Measurements from ENCODE around the gene ACTR3C.
A peak's percentile ranks its signal among the peaks of the same experiment; 100 is the strongest.
"Not testable (repeated sequence)": the region's sequence is repeated elsewhere in the genome, so short reads cannot be mapped to it uniquely, and the experiment has no call there.

Gene ACTR3C

DNA sequence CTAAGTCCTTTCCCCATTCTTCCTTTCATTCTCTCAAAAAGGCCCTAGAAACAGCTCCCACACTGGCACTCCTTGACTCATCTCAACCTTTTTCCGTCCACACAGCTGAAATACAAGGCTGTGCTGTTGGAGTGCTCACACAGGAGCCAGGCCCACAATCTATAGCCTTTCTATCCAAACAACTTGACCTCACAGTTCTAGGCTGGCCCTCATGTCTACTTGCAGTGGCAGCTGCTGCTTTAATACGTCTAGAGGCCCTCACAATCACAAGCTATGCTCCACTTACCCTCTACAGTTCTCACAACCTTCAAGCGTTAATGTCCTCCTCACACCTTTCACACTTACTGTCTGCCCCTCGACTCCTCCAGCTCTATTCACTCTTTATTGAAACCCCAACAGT, 12.2 kb downstream of the ACTR3C start:
- DNase-seq, result no peak

DNA sequence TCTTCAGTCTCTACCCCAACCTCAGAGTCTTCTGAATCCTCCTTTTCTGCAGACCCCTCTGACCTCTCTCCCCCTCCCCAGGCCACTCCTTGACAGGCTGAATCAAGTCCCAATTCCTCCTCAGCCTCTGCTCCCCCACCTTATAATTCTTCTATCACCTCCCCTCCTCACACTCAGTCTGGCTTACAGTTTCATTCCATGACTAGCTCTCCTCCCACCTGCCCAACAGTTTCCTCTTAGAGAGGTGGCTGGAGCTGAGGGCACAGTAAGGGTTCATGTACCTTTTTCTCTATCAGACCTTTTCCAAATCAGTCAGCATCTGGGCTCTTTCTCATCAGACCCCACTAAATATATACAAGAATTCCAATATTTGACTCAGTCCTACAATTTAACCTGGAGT, 14.8 kb downstream of the ACTR3C start:
- DNase-seq, result no peak

DNA sequence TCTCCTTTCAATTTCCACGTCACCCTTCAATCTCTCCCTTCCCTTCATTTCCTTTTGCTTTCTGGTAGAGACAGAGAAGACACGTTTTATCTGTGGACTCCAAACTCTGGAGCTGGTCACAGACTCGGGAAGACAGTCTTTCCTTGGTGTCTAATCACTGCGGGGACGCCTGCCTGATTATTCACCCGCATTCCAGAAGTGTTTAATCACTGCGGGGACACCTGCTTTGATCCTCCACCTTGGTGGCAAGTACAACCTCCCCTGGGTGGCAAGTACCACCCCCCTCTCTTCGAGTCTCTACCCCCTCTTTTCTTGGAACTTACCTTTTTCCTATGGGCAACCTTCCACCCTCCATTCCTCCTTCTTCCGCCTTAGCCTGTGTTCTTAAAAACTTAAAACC, 15.4 kb downstream of the ACTR3C start:
- DNase-seq, result no peak

DNA sequence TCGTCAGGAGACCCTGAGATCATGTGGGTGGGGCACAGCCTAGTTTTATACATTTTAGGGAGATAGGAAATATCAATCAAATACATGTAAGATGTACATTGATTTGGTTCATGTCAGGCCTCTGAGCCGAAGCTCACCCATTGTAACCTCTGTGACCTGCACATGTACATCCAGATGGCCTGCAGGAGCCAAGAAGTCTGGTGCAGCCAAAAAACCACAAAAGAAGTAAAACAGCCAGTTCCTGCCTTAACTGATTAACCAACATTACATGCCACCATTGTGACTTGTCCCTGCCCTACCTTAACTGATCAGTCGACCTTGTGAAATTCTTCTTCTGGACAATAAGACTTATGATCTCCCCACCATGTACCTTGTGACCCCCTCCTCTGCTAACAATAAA, 16.2 kb downstream of the ACTR3C start:
- DNase-seq, result no peak

DNA sequence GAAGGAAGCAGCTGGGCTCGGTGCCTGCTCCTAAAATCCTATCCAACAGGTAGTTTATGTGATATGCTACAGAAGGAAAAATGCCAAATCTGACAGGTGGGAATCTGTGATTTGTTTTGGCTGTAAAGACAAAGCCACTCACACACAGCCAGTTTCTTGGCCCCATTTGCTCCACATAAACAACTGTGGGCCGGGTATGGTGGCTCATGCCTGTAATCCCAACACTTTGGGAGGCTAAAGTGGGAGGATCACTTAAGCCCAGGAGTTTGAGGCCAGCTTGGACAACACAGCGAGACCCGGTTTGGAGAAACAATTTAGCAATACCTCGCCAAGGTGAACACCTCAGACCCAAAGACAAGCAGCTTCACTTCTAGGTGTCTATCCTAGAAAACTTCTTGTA, 17.0 kb downstream of the ACTR3C start:
- not testable (repeated sequence) for DNase-seq

DNA sequence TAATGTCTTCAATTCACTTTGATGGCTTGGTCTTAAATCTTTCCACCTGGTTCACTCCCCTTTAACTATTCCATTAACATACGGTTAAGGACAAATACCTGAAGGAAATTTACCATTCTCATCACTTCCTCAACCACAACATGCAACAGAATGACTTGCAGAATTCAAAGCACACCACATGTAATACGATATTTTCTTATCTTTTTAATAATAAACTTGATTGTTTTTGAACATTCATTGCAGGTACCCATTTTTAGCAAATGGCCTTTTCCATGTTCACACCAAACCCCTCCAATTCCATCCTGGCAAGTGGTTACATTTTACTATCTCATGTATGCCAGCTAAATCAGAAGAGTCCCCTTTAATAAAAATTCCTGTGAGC, 17.5 kb downstream of the ACTR3C start:
- not testable (repeated sequence) for DNase-seq

DNA sequence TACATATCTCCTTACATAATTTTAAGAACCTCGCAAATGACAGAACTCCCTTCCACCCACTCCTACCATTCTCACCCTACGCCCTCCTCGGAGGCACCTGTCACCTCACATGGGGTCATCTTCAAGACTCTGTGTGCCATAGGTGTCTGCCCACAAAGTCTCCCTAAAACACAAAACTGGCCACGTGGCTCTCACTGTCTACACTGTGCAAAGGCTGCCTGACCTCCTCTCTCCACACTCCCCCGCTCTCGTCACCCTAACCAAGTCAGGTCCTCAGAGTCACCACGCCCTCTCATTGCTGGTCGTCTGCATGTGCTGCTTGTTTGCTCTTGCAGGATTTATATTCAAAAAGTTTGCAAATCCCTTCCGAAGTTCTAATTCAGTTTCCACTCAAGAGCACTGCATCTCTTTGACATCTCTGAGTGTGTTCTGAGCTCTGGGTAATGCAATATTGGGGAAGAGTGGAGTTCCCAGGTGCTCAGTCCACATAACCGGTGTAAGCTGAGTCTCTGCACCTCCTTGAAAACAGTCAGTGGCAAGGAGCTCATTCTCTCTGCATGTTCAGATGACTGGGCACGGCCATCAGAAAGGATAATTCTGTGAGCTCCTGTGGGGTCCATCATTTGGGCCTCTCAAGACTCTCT, 18.0 kb downstream of the ACTR3C start:
- not testable (repeated sequence) for DNase-seq

DNA sequence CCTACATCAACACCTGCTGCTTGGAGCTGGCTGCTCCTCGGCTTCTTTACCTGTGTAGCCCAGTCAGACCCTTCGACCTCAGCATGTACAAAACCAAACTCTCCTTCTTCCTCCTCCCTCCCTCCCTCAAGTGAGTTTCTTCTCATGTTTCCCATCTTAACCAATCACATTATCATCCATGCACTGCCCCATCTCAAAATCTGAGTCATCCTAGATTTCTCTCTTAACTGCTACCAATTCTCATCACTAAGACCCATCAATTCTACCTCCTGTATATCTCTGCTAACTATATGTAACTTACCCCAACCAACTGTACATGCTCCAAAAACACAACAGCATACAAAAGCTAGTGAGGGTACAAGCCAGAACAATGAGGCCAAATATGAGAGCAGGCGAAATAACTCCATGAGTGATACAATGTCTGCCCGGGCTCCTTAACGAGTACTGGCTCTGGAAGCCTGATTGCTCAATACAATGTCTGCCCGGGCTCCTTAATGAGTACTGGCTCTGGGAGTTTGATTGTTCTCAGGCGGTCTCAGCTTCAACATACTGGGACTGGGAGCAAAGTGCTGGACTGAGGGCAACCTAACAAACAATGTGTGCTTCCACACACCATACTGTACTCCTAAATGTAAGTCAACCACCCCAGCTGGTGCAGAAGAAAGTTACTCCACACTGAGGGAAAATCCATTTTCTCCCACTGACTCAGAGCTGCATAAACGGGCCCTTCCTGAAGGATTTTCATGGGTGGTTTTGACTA, 18.7 kb downstream of the ACTR3C start:
- DNase-seq, result not testable (repeated sequence)

DNA sequence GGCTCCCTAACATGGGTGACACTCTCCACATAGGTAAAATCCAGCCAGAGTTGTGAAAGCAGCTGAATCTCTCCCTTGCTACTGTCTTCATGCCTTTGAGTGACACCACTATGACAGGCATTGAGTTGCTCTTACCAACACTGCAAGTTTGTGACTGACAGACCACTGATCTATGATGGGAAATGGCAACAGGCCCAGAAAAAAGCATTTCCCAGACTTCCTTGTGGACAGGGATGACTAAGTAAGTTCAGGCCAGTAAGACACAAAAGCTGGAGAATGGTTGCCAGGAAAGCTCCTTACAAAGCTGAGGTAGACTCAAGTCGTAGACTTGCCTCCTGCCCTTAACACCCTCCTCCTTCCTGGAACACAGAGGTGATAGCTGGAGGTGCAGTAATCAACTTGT, 20.4 kb downstream of the ACTR3C start:
- not testable (repeated sequence) for DNase-seq

DNA sequence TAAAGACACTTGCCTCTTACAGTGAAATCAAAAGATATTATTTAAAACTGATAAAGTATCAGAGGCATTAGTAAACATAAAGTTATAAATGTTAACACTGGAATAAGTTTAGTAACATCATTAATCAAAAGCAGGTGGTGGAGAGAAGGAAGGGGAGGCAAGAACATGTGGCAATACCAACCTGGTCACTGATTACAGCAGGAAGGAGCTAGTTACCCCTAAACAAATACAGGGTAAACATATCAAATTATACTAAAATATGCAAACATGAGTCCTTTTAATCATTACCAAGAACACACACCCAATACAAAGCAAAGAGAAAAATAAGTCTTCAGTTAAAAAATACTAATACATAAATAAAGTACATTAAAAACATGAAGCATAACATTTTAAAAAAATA, 25.4 kb downstream of the ACTR3C start:
- not testable (repeated sequence) for DNase-seq

DNA sequence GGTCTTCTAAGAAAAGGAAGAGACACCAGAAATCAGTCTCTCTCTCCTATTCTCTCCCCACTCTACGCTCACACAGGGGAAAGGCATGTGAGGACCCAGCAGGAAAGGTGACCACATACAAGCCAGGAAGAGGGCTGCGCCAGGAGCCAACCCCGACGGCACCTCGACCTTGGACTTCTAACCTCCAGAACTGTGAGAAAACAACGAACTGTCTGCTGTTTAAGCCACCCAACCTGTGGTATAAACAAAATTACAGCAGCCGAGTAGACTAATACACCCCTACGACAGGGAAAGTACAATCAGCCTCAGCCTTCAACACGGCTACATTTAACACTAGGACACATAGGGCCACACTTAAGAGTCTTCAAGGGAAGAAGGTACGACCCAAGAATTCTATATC, 26.5 kb downstream of the ACTR3C start:
- DNase-seq, result not testable (repeated sequence)

DNA sequence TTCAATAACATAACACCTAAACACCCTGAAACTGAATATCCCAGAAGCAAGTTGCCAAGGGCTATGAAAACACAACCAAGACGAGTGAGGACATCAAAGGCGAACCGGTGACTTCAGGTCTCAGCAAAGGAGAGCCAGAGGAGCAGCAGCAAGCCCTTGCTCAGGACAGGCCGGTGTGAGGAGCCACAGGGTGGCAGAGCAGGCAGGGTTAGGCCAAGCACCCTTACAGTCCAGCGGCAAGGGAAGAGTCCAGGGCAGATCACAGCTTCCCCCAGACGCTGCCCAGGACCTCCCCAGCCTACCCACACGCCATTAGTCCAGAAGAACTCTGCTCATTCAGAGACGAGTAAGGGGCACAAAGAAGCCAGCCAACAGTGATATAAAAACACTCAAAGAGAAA, 27.7 kb downstream of the ACTR3C start:
- DNase-seq, result not testable (repeated sequence)

DNA sequence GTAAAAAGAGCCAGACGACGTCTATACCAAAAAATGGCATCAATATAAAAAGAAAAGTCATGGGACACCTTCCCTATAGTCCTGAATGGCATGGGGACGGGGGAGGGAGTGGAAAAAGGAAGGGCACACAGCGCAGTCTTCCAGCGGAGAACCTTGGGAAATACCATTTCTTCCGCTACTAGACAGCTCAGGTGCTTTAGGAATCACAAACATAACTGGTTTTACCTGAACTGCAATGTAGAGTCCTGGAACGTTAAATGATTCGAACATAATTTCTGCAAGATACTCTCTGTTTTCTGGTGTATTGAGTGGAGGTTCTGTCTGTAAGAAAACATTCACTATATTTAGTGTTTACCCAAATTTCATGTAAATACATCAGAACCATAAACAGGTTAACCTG, 28.3 kb downstream of the ACTR3C start:
- DNase-seq, result not testable (repeated sequence)

DNA sequence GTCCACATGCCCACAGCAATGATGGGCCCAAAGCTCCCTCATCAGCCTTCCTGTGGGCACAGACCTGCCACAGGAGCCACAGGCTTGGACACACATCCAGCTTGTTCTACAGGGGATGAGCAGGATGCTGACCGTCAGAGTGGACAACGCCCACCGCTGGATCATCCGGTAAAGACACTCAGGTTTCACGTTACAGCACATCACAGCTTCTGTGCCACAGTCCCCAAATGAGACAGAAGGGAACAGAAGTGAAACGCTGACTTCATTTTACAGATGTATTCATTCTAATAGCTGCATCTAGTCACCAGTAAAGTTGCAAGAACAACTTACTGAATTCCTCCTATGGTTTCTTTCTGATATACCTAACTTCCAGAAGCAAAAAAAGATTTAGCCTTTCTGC, 33.0 kb downstream of the ACTR3C start:
- not testable (repeated sequence) for DNase-seq

DNA sequence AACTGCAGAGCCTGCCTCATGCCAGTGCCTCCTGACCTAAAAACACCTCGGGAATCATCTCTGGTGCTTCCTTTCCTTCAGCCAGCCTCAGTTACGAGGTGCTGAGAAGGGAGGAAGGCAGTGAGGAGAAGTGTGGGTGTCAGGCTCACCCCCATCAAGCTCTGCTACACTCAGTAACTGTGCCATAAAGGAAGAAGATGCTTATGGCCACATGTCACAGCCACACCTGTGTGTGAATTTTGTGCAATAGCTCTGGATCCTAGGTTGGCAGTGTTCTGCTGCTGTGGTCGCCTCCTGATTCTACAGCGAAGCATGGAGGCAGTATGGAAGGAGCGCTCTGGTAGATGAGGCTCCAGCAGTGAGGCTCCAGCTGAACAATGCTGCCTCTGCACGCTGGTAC, 34.5 kb downstream of the ACTR3C start:
- not testable (repeated sequence) for DNase-seq

DNA sequence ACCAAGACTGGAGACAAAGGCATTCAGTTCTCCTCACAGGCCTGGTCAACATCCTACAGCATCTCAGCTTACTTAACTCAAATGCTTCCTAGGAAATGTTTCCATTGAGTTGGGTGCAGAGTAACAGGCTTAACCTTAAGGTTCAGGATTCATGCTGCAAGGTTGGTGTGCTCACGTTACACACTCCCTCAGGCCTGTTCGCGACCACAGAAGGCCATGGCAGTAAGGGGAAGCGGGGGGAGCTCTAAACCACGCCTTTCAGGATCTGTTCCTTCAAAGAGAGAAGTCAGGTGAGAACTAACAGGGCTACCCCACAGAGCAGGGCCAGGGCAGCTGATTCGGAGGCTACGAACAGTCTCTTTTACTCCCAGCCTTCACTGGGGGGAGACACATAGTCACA, 35.5 kb downstream of the ACTR3C start:
- not testable (repeated sequence) for DNase-seq

DNA sequence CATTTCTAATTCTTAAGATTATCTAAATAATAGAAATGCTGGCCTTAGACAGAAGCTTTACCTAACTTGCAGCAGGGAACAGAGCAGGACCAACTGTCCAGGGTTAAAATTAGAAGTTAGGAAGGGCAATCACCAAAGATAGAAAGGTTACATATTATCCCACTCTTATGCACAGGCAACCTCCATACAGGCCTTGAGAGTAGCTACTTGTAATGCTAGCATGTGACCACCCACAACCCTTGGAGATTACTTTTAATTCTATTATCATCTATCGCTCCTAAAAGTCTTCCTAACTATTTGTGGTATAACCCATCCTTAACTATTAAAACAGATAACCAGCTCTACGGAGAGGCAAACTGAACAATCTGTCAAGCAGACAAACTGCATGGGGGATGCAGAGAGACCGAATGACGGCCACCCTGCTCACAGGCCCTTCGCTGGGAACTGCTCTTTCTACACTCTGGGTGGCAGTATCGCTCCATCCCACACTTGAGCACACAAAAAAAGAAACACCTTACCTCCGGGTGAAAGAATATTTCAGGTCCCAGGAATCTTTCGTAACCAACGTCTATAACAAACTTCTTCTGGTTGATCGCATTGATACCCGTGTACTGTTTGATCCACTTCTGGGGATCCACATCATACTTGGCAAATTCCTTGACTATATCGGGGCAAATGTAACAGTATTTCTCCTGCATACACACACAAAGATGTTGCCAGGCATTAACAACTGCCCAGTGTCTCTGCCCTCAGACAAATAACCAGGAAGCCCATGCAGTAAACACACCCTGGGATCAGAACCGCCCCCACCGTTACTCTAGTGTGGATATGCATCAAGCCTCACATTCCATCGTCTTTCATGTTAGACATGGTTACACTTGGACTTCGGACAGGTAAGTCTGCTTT, 37.2 kb downstream of the ACTR3C start:
- peak; percentile 25 for DNase-seq

DNA sequence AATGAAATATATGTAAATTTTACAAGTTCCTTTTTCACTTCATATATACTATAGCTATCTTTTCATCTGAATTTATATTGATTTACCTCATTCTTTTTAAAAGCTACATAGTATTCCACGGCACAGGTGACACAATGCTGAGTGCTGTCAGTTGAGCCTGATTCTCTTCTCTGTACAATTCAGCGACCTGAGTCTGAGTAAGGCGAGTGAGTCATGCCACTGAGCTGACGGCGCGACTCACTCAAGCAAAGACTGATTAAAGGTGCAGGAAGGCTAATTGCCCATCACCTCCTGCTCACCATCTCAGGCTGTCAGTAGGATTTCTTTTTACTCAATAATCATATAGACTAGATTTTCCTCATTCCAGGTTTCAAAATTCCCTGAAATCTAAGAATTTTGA, 39.7 kb downstream of the ACTR3C start:
- DNase-seq, result not testable (repeated sequence)

DNA sequence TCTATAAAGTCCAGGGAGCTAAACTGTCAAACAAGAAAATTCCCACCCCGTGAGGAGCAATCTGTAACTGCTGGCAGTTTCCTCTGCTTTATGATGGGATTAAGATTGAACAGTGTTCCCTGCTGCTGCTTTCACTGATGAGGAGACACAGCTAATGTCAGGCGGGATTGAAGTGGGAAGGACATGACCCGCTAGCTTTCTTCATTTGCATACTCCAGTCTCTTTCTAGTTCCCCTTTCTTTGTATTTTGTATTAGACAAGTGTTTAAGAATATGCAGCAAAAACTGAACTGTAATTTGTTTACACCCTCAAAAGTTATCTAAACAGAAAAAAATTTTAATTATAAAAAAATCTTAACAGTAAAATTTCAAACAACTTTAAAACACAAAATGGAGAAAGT, 40.2 kb downstream of the ACTR3C start:
- DNase-seq, result not testable (repeated sequence)

DNA sequence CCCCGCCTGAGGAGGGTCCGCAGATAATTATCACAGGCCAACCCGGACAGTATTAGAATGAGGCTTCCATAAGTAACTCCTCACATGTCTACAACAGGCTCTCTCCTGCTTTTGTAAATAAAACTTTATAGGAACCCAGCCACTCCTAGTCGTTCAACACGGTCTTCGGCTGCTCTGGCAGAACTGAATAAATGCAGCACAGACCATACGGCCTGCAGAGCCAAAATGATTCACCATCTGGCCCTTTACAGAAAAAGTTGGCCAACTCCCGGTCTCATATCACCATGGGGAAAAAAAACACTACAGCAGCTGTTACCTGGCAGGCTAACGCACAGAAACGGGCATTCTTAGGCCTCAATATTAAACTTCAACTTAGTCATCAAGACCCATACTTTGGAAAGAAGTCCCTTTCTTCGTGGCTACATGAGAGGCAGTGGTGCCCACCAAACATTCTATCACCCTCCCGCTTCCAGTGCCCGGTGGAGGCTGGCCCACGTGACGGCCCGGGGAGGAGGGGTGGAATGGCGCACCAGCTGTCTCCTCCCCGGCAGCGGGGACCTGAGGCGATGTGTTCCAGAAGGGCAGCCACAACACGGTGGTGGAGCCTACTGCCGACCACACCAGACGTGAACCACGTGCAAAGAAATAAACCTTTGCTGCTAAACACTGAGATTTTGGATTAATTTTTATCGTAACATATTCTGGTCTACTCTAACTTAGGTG, 41.5 kb downstream of the ACTR3C start:
- DNase-seq, result not testable (repeated sequence)

DNA sequence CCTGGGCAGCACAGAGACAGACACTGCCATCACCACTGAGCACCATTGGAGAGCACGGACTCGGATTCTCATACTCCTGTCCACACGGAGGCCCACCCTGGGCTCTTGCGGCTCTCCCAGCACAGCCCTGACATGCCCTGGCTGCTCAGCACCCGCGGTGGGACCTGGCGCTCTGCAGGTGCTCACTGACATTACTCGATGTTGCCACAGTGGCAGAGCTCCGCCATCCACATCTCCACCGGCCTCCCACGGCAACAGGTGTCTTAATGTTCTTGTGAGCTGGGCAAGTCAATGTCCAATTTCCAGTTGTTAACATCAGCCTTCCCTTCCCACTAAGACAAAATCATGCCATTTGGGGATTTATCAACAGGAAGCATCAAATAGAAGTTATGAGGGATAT, 45.0 kb downstream of the ACTR3C start:
- not testable (repeated sequence) for DNase-seq

DNA sequence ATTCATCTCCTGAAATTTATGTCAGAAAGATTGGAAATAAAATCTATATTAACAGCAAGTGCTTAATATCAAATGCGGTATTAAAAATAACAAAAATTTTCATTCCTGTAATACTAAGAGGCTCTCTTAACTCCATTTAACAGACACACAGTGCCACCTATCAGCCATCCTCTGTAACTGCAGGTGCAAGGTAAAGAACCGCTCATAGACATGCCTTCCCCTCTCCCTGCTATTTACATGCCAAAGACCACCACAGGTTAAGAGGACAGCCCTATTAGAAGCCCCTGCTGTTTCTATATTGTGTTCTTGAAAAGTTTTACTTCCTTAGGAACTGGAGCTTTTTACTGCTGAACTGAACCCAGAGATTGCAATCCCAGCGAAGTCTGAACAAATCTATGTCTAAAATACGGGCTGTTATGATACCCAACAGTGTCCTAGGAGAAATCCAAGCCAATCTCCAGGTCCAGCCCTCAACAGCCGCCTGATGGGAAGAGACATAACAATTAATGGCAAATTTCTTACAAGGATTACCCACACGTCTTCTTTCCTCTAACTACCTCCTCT, 47.1 kb downstream of the ACTR3C start:
- DNase-seq, result not testable (repeated sequence)

Measured in activated CD4-positive, alpha-beta T cell treated with anti-CD3 and anti-CD28 coated beads for 1 hour (primary cell).